GM21423 (cell line): Measurements from ENCODE around the gene ATRN.
"Not testable (repeated sequence)": the region's sequence is repeated elsewhere in the genome, so short reads cannot be mapped to it uniquely, and the experiment has no call there.

Experiments used
- ATAC-seq: cut with Tn5 transposase; IDR thresholded peaks from one replicate; pipeline ENCODE4 v1.9.1; 2021; ENCODE audit warnings: mild to moderate bottlenecking, moderate library complexity; ENCODE audit not compliant: unreplicated experiment

ATRN gene

GRCh38 chr20:3514012-3514642, 43.3 kb downstream of the ATRN start:
- no peak for ATAC-seq

- no peak for ATAC-seq
Measured at GRCh38 chr20:3515379-3516170, 44.8 kb downstream of the ATRN start.

- no peak for ATAC-seq
Measured at GRCh38 chr20:3521852-3522740, 51.3 kb downstream of the ATRN start.

- ATAC-seq: not testable (repeated sequence)
Measured at GRCh38 chr20:3524696-3525095, 53.9 kb downstream of the ATRN start.

GRCh38 chr20:3532089-3532615, 61.3 kb downstream of the ATRN start:
- no peak for ATAC-seq

GRCh38 chr20:3537733-3538132, 66.9 kb downstream of the ATRN start:
- not testable (repeated sequence) for ATAC-seq

- ATAC-seq: no peak
Measured at GRCh38 chr20:3539311-3540107, 68.7 kb downstream of the ATRN start.

- ATAC-seq: no peak
Measured at GRCh38 chr20:3541887-3542721, 71.3 kb downstream of the ATRN start.

GRCh38 chr20:3543901-3544507, 73.2 kb downstream of the ATRN start:
- ATAC-seq: no peak

GRCh38 chr20:3545401-3545925, 74.6 kb downstream of the ATRN start:
- no peak for ATAC-seq

- no peak for ATAC-seq
Measured at GRCh38 chr20:3547906-3548305, 77.1 kb downstream of the ATRN start.

GRCh38 chr20:3550837-3551236, 80.0 kb downstream of the ATRN start:
- ATAC-seq: no peak

GRCh38 chr20:3551681-3552434, 81.0 kb downstream of the ATRN start:
- ATAC-seq: no peak

- ATAC-seq: no peak
Measured at GRCh38 chr20:3553663-3554062, 82.8 kb downstream of the ATRN start.

- no peak for ATAC-seq
Measured at GRCh38 chr20:3557237-3557785, 86.5 kb downstream of the ATRN start.

- ATAC-seq: no peak
Measured at GRCh38 chr20:3559231-3559630, 88.4 kb downstream of the ATRN start.

- ATAC-seq: no peak
Measured at GRCh38 chr20:3559637-3560036, 88.8 kb downstream of the ATRN start.

GRCh38 chr20:3560162-3560561, 89.3 kb downstream of the ATRN start:
- ATAC-seq: no peak
